HG02623 (cell line): ENCODE measurements around the gene GDPD3.
"Not testable (repeated sequence)": the region's sequence is repeated elsewhere in the genome, so short reads cannot be mapped to it uniquely, and the experiment has no call there.

ENCODE experiments used
- ATAC-seq: cut with Tn5 transposase; IDR thresholded peaks from one replicate; pipeline ENCODE4 v1.9.1; 2021; ENCODE audit warnings: moderate library complexity; ENCODE audit not compliant: unreplicated experiment

The GDPD3 gene

DNA sequence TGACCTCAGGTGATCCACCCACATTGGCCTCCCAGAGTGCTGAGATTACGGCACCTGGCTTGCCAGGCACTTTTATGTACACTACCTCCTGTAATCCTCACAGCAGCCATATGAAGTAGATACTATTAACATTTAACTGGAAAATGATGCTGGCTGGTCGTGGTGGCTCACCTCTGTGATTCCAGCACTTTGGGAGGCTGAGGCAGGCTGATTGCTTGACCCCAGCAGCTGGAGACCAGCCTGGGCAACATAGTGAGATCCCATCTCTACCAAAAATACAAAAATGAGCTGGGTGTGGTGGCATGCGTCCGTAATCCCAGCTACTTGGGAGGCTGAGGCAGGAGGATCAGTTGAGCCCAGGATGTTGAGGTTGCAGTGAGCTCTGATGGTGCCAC lies 11.6 kb upstream of the GDPD3 start:
- ATAC-seq: no peak

GRCh38 chr16:30122604-30123160 lies 9.3 kb upstream of the GDPD3 start:
- ATAC-seq: no peak

- no peak for ATAC-seq
Measured at GRCh38 chr16:30121741-30122571, 8.6 kb upstream of the GDPD3 start.

GRCh38 chr16:30120340-30121105 lies 7.2 kb upstream of the GDPD3 start:
- no peak for ATAC-seq

- no peak for ATAC-seq
Measured at GRCh38 chr16:30119428-30119827, 6.1 kb upstream of the GDPD3 start.

DNA sequence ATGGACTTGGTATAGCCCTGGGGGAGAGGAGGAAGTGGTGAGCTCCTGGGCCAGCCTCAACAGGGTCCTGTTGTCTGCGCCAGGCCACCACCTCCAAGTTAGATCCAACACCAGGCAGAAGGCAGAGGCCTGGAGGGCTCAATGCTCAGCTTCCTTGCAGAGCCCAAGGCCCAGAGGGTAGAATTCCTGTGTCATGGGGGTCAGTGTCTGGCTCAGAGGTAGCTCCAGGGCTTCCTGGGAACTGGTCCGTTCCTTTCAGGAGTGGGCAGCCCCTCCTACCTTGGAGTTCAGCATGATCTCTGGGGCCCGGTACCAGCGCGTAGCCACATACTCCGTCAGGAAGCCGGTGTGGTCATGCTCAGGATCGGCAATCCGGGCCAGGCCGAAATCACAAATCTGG lies 4.4 kb upstream of the GDPD3 start:
- ATAC-seq: no peak

- ATAC-seq: no peak
Measured at GRCh38 chr16:30116291-30117207, 3.2 kb upstream of the GDPD3 start.

DNA sequence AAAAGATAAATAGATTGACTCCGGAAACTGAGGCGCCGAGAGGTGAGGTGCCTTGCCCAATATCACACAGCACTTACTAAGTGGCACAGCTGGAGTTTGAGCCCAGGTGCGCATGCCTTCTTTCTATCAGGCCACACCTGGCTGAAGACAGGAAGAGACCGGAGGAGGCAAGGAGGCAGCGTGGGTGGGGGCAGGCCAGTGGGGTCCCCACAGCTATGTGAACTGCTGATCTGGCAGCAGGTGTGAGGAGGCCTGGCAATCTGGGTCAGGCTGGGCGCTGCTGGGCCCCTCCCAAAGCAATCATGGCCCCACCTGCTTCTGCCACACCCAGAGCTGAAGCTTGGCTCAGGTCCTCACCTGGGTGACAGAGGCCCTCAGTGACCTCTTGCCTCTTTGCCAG lies 1.9 kb upstream of the GDPD3 start:
- ATAC-seq: no peak

DNA sequence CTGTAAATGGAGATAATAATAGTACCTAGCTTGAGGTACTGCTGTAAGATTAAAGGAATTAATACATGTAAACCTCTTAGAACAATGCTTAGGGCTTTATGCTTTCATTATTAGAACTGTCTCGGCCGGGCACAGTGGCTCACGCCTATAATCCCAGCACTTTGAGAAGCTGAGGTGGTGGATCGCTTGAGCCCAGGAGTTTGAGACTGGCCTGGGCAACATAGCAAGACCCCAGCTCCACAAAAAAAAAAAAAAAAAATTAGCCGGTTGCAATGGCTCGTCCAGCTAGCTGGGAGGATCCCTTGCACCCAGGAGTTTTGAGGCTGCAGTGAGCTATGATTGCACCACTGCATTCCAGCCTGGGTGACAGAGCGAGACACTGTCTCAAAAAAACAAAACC lies 1.5 kb upstream of the GDPD3 start:
- ATAC-seq: not testable (repeated sequence)

DNA sequence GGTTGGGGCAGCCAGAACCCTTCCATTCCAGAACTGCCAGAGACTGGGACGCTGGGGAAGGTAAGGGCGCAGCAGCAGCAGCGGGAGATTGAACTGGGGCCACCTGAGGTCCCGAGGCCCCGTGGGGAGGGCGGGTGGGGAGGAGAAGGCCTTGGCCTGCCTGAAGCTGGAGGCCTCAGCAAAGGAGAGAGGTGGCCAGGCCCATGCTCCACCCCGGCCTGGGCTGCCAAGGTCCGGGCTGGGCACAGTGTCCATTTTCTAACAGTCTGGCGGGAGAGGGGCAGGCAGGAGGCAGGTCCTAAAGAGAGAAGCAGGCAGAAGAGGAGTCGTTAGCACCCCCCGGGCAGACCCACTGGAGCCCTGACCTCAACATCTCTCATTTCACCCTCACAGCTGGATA lies 1.1 kb upstream of the GDPD3 start:
- ATAC-seq: no peak

DNA sequence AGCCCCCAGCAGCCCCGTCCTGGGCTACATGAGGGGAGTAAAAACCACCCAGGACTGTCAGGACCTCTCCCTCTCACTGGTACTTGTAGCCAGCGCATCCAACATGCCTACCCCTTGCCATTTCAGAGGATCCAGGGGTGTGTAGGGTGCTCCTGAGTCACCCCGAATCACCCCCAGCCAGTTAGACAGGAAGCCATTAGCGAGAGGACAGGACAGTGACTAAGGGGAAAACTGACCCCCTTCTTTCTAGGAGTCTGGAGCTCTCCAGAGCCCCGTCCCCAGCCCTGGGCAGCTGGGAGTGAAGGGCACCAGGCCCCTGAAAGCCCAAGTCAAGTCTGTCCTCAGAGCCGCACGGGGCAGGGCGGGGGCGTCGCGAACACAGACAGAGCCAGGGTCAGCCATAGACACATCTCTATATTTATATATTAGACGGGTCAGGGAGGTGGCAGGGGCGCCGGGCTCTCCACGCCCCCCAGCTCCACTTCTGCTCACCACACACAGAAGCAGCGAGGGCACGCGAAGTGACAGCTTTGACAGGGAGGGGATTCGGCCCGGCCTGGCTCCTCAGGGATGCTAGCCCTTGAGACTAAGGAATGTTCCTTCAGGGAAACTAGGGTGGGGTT lies 485 bp upstream of the GDPD3 start:
- no peak for ATAC-seq

DNA sequence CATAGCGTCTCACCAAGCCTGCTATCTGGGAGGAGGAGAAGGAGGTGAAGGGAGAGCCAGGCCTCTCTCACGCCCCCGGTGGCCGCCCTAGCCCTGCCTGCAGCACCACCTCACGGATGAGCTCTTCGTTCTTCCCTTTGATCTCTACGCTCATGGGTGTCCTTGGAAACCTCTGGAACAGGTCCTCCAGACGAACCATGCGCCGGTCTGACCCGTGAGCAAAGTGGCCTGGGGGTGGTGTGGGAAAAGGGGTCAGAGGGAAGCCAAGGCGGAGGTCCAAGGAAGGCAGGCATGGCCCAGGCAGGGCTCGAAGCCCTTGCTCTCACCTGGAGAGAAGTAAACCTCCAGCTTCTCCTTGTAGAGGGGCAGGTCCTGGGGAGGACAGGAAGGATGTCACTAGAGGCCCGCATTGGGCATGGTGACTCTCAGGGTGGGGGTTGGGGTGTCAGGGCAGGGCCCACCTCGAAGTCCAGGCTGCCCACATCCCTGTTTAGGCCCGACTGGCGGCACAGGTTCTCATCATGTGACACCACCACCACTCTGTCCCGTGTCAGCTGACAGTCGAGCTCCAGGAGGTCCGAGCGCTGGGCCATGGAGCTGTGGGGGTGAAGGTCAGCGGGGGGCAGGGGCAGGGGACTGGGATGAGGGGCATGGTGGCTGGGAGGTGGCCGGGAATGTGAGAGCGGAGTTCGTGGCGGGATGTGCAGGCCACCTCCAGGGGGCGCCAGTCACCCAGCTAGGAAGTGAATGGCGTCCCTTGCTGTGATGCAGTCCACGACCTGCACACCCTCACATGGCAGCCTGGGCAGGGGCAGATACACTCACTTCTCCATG lies 923 bp downstream of the GDPD3 start:
- no peak for ATAC-seq

DNA sequence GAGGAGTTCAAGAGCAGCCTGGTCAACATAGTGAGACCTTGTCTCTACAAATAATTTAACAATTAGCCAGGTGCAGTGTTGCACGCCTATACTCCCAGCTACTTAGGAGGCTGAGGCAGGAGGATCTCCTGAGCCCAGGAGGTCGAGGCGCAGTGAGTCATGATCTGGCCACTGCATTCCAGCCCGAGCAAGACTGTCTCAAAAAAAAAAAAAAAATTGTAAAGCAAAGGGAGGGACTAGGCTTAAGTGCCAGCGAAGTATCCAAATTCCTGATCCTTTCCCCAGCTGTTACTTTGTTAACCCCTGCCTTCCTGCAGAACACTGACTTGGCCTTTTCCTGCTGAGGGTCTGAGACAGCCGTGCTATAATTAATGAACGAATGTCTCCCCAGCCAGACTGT lies 2.7 kb downstream of the GDPD3 start:
- ATAC-seq: no peak

GRCh38 chr16:30108059-30108850 lies 5.1 kb downstream of the GDPD3 start:
- ATAC-seq: no peak

DNA sequence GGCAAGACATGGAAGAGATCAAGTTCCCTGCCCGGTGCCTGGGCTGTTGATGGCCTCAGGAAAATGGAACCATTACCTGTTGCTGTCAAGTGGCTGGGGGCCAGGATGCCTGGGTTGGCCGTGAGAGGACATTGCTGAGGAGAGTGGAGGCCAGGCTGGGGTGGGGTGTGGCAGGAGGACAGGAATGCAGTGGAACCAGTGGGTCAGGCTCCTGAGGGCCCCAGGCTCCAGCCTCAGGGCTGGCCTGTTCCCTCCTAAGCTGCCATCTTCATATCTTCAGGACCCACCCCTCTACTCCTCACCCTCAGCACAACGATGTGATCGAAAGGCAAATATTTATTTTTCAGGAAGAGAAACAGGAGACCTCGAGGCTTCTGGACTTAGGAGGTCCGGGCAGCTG lies 8.8 kb downstream of the GDPD3 start:
- ATAC-seq: no peak

DNA sequence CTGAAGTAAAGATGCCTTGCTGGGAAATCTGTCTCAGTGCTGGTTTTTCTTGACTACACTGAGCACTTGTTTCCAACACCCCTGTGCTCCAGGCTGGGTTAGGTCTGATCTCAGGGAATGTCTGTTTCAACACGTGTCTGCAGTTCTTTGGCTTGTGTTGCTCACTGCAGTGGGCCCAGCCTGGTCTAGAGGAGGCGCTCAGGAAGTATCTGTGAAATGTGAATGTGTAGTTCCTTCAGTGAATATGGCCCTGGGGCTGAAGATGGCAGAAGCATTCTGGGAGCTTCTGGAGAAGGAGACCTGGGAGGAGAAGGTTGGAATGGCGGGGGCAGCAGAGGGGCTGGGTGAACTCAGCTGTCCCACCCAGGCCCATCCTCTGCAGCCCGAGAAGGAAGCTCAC lies 9.2 kb downstream of the GDPD3 start:
- no peak for ATAC-seq

DNA sequence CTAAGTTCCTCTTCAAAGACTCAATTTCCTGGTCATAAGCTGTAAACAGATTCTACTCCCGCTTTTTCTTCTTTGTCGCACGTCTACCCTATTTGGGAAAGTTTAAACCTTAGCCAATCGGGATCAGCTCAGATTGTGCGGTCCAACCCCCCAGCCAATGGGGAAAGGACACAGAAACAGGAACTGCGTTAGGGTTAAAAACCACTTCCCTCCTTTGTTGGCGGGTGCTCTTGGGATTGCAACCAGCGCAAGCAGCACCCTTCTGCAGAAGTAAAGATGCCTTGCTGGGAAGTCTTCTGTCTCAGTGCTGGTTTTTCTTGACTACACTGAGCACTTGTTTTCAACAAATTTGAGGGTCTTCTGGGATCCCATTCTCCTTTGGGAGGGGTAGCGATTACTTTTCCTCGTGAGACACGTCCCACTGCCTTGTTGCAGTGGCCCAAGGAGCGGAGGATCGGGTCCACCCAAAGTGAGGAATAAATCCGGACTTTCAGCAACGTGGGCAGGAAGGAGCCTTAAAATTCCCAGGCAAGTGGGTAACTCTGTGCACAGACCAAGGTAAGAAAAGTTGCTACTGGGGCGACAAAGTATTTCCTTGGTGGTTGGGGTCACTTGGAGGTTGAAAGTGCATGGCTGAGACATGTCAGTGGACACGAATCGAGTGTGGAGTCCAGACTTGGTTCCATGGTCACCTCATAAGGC lies 16.3 kb downstream of the GDPD3 start:
- no peak for ATAC-seq
